PFSK-1 (cell line): ENCODE data around the gene NFAT5.

Experiments
- FOXP2 ChIP-seq: optimal IDR thresholded peaks from 2 replicates; pipeline ENCODE3; 2011; ENCODE audit warnings: borderline replicate concordance, control low read depth, inconsistent platforms; ENCODE audit not compliant: insufficient read depth; ENCODE audit errors: extremely low read length, extremely low read depth
- POLR2AphosphoS5 ChIP-seq: IDR thresholded peaks from 2 replicates; pipeline ENCODE4 v1.6.1; 2012; ENCODE audit warnings: low read depth, mild to moderate bottlenecking, control low read depth, low read length, moderate library complexity
- REST ChIP-seq, 2 experiments: IDR thresholded peaks; 2 replicates each; pipeline versions ENCODE4 v1.6.1 to v1.8.0; 2011 to 2012; ENCODE audit warnings: low read depth in 2 of 2, low read length in 2 of 2, control low read depth in 1 of 2, inconsistent platforms in 1 of 2, mild to moderate bottlenecking in 1 of 2, moderate library complexity in 1 of 2; ENCODE audit not compliant: insufficient read depth in 1 of 2
- SIN3A ChIP-seq: IDR thresholded peaks from 2 replicates; pipeline ENCODE4 v1.6.1; 2012; ENCODE audit warnings: mild to moderate bottlenecking, low read length, moderate library complexity, borderline replicate concordance; ENCODE audit not compliant: insufficient read depth
- TAF1 ChIP-seq: IDR thresholded peaks from 2 replicates; pipeline ENCODE4 v1.6.1; 2012; ENCODE audit warnings: low read length, control low read depth, borderline replicate concordance; ENCODE audit not compliant: insufficient read depth

Gene NFAT5

GRCh38 chr16:69618307-69618706 is 52.5 kb downstream of the NFAT5 start:
- TF ChIP-seq SIN3A (no peak), FOXP2 (no peak), POLR2AphosphoS5 (no peak), REST (IDR thresholded peaks at IDR 0.05; ENCODE audit: insufficient read depth in 1 of 2, low read depth in 2 of 2, low read length in 2 of 2) (no peak), TAF1 (no peak)

GRCh38 chr16:69618721-69619120 is 53.0 kb downstream of the NFAT5 start:
- no peak for TF ChIP-seq POLR2AphosphoS5
- no peak for TF ChIP-seq TAF1
- no peak for TF ChIP-seq FOXP2
- TF ChIP-seq SIN3A = no peak
- no peak for TF ChIP-seq REST (IDR thresholded peaks at IDR 0.05; ENCODE audit: insufficient read depth in 1 of 2, low read depth in 2 of 2, low read length in 2 of 2)

- TF ChIP-seq FOXP2 = no peak
- TF ChIP-seq TAF1 = no peak
These were observed 53.7 kb downstream of the NFAT5 start for GRCh38 chr16:69619514-69619913.

GRCh38 chr16:69620573-69620972 is 54.8 kb downstream of the NFAT5 start:
- TF ChIP-seq FOXP2 (no peak), TAF1 (no peak), POLR2AphosphoS5 (no peak), SIN3A (no peak), REST (IDR thresholded peaks at IDR 0.05; ENCODE audit: insufficient read depth in 1 of 2, low read depth in 2 of 2, low read length in 2 of 2) (no peak)

GRCh38 chr16:69621225-69621624 is 55.5 kb downstream of the NFAT5 start:
- TF ChIP-seq POLR2AphosphoS5 = no peak
- TF ChIP-seq SIN3A = no peak
- no peak for TF ChIP-seq REST (IDR thresholded peaks at IDR 0.05; ENCODE audit: insufficient read depth in 1 of 2, low read depth in 2 of 2, low read length in 2 of 2)
- TF ChIP-seq TAF1 = no peak
- TF ChIP-seq FOXP2 = no peak
